HG03064 (cell line): Measurements from ENCODE around the gene HMX1.

ENCODE experiments used
- ATAC-seq: cut with Tn5 transposase; IDR thresholded peaks from one replicate; pipeline ENCODE4 v1.9.1; 2021; ENCODE audit warnings: low read depth; ENCODE audit not compliant: unreplicated experiment

Gene HMX1

DNA sequence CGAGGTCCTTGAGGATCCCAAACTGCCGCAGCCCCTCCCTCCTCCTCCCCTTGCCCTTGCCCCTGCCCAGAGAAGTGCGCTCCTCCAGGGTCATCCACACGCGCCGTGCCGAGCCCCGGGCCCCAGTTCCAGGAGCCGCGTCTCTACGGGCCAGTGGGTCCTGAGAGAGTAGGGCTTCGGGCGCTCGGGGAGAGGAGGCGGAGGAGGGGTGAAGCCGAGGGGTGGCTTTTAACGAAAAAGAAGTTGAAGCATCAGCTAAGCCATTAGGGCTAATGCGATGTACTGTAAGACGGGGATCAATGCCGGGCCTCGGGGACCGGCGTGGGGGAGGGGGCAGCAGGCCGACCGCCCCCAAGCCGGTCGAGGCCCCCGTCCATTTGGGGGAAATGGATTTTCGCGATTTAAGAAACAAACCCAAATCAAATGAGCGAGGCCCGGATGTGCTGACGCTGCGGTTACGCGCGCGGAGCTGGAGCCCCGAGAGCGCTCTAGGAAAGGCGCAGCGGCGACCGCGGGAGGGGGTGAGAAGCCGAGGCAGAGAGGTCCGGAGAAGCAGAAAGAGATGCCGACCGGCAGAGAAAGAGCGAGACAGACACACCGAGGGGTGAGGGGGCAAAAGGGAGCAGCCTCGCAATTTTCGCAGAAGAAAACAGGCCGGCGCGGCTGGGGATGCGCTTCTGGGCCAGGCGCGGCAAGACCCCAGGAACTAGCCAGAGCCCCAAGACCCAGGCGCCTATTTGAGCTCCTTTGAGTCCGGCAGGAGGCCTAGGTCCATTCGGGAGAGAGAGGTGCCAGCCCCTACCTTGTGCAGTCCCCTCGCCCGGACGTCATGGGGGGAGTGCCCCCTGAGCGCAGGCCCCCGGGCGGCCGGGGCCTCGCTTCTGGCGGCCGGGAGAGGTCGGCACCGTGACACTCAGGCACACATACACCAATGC lies 13.6 kb downstream of the HMX1 start:
- ATAC-seq, result no peak

GRCh38 chr4:8856835-8857621 lies 14.6 kb downstream of the HMX1 start:
- no peak for ATAC-seq

- no peak for ATAC-seq
These were observed 15.8 kb downstream of the HMX1 start for GRCh38 chr4:8855818-8856245.

DNA sequence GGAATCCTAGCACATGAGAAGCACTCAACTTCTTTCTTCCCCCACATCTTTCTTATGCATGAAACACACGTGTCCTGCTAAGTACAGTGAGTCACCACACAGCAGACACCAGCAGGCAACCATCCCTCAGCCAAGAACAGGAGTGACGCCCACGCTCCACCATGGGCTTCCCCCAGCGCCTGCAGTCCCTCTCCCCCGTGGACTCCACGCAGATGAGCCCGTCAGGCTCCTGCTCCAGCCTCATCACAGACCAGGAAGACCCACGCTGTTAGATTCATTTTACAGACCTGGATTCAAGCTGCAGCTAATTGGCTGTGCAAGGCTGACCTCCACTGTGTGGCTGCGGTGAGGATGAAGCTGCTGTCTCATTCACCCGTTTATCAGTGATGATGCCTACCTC lies 16.7 kb downstream of the HMX1 start:
- no peak for ATAC-seq

- no peak for ATAC-seq
These were observed 17.6 kb downstream of the HMX1 start for GRCh38 chr4:8854016-8854415.

- no peak for ATAC-seq
These were observed 18.4 kb downstream of the HMX1 start for GRCh38 chr4:8853249-8853648.

DNA sequence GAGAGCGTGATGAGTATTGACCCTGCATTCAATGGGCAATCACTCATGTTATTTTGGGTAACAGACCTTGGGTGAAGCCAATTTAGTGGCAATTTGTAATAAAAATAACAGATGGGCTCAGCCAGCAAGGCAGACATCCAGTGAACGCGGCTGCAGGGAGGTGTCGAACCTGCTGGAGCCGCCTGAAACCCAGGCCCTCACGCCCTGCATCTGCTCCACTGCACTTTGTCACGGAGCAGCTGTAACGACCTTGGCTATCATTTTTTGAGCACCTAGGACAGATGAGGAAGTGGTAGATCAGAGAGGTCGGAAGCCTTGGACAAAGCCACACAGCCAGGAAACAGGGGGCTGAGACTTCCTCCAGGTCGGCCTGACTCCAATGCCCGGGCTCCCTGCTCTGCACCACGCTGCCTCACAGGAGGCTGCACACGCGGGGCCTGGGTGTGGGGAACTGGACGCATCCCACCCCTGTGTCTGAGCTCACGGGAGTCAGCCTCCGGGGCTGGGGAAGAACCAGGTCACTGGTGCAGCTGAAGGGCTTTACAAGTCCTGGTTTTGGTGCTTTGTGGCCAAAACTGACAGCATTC lies 19.4 kb downstream of the HMX1 start:
- ATAC-seq, result no peak

DNA sequence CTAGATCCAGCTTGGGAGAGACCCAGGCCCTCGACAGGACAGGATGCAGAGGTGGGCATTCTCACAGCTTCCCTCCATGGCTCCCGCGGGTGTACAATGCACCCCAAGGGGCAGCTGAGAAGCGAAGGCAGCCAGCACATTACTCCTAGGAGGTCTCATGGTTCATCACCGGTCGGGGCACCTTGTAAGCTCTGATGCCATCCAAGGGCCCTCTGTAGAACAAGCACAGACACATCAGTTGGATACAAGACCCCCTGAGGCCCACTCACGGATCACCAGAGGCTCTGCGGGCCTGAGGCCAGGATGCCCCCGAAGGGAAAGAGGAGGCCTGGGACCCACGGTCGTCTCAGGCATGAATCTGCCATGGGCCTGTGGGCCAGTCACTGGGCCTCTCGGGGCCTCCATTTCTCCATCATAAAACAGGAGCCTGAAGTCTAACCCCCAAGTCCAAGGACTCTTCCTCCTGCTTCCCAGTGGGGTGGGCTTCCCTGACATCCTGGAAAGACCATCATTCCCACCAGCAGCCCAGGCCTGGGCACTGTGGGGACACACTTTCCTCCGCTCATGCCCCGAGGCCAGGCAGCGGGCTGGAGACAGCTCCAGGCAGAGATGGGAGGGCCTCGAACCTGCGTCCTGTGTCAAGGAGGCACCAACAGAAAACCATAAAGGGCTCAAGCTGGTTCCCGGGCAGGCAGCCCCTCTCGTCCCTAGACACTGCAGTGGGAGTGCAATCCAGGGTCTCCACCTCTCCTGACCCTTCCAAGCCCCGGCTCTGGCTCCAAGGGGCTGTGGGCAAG lies 20.1 kb downstream of the HMX1 start:
- no peak for ATAC-seq

DNA sequence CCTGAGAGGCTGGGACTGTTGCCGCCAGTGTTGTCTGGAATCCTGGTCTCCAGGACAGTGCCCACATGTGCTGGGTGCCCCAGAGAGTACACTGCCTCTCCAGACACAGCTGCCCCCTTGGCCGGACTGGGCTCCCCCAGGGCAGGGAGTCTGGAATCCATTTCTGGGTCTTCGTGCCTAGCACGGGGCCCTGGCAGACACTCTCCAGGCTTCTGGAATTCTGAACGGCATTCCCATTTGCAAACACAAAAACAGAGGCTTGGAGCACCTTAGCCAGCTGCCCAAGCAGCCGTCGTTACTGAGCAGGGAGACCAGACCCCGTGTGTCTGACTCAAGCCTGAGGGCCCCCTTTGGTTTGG lies 20.8 kb downstream of the HMX1 start:
- ATAC-seq, result no peak

GRCh38 chr4:8850074-8850829 lies 21.4 kb downstream of the HMX1 start:
- no peak for ATAC-seq

DNA sequence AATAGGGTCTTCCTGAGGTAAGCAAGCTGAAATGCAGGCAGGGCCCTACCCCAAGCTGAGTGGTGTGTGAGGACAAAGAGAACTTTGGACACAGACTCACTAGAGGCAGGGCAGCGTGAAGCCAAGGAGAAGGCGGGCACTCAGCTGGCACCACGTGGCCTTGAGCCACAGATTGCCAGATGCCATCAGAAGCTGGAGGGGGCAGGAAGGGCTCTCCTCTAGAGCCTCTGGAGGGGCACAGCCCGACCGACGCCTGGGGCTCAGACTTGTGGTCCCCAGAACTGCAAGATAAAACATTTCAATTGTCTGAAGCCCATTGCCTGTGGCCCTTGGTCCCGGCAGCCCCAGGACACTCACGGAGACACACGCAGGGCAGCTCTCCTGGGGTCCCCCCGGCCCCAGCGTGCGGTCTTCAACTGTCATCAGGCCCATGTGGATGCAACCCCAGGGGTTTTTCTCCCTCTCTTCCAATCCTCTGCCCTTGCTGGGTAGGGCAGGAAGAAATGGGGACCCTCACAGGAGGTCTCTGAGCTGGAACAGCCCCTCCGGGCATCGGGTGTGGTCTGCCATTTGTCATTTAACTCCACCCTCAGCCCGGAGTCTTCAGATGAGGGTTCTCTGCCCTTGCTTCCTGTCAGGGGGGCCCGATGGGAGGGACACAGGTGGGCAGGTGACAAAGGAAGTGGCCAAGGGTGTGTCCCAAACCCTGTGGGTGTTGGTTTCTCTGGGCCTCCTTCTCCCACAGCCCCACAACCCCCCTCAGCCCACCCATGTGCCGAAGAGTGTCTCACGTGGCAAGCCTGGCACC lies 22.2 kb downstream of the HMX1 start:
- no peak for ATAC-seq

DNA sequence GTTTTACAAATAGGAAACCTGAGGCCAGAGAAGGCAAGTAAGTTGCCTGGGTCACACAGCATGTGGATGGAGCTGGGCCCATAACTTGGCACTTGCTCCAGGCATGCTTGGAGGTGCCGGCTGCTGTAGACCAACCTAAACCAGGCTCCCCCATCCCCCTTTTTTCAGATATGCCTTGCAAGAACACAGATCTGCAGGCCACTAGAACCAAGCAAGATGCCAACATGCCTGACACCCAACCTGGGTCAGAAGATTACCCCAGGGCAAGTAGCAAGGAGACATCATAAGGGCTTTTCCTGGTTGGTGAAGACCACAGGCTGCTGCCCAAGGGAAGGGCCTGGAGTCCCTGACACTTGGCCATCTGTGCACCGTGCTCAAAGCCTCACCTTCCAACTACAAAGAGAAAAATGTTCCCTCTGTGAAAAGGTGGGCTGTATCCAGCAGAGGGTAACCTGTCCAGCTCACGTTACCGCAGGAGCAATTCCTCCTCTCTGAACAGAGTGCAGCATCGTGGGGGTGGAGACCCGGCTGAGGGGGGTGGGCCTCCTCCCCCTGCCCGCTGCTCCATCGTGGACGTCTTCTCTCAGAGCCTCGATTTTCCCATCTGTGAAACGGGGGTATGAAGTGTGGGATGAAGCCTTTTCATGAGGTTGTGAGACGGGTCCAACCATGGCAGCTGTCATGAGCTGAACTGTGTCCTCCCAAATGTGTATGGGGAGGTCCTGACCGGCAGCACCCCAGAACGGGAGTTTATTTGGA lies 23.0 kb downstream of the HMX1 start:
- no peak for ATAC-seq

- no peak for ATAC-seq
These were observed 23.9 kb downstream of the HMX1 start for GRCh38 chr4:8847764-8848163.

GRCh38 chr4:8847331-8847730 lies 24.3 kb downstream of the HMX1 start:
- no peak for ATAC-seq

DNA sequence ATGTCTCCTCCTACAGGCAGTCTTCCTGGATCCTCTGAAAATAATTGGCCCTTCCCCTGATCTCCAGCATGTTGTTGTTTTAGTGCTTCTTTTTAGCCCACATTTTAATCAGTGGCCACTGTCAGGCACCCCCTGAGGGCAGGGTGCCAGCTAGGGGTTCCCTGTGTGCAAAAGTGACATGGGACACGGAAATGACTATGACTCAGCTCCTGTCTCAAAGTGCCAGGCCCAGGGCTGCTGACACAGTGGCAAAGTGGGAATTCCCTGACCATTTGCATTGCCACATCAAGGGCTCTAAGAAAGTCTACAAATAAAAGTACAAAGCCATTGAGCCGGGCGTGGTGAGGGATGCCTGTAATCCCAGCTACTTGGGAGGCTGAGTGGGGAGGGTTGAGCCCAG lies 24.8 kb downstream of the HMX1 start:
- ATAC-seq, result no peak

- no peak for ATAC-seq
These were observed 25.5 kb downstream of the HMX1 start for GRCh38 chr4:8846046-8846720.

- no peak for ATAC-seq
These were observed 26.5 kb downstream of the HMX1 start for GRCh38 chr4:8844976-8845690.
